B cell (primary cell): ENCODE data around the gene SPATA3. TPM values are rescaled to one million over a fixed set of nuclear protein-coding genes. Genes with fewer than 3 reads are reported as not detected.

Experiments
- ATAC-seq: fragments of 200-7000 bp; cut with Tn5 transposase; one replicate; pipeline ENCODE4 v1.10.0; 2021; ENCODE audit warnings: low read depth, mild to moderate bottlenecking, moderate number of reproducible peaks, moderate library complexity
- CTCF ChIA-PET: fragments of 350-600 bp; sonication (Branson Sonifier 250); formaldehyde crosslinking; loops from one replicate; lab custom pipeline; 2021; ENCODE audit warnings: antibody characterized with exemption, inconsistent platforms; lab: Charles Lee
- POLR2A ChIA-PET: fragments of 350-600 bp; sonication (Branson Sonifier 250); formaldehyde crosslinking; loops from one replicate; lab custom pipeline; 2021; ENCODE audit warnings: antibody characterized with exemption; lab: Charles Lee
- DNase-seq: peaks from one replicate; pipeline ENCODE4 v3.0.0; 2013
- H2AFZ ChIP-seq: 2 replicates; pipeline ENCODE4 v1.6.1; 2012; ENCODE audit warnings: mild to moderate bottlenecking, low read depth, low read length; ENCODE audit not compliant: insufficient read depth, poor library complexity, severe bottlenecking
- H3K27ac ChIP-seq, 2 donors: 1 replicate in 1 of 2; 2 replicates in 1 of 2; pipeline ENCODE4 v1.5.1; 2012 to 2013; ENCODE audit warnings: low read length in 2 of 2, mild to moderate bottlenecking in 2 of 2, moderate library complexity in 1 of 2
- H3K27me3 ChIP-seq, 4 experiments: fragments of 200-600 bp in 1 of 4; sonication (generic) in 1 of 4; replicated peaks in 1 of 4; 1 replicate in 2 of 4; 2 replicates in 2 of 4; pipeline versions ENCODE4 v1.6.1 to v1.7.0; 2013 to 2016; ENCODE audit warnings: low read length in 3 of 4, mild to moderate bottlenecking in 2 of 4, mixed read lengths in 1 of 4, moderate library complexity in 1 of 4; ENCODE audit not compliant: insufficient read depth in 4 of 4, control insufficient read depth in 3 of 4; ENCODE audit errors: control extremely low read depth in 1 of 4
- H3K36me3 ChIP-seq, 2 experiments: replicated peaks in 1 of 2; 1 replicate in 1 of 2; 2 replicates in 1 of 2; pipeline versions ENCODE4 v1.6.1 to v1.7.1; 2013; ENCODE audit warnings: low read length in 1 of 2; ENCODE audit not compliant: insufficient read depth in 2 of 2, control insufficient read depth in 1 of 2; ENCODE audit errors: control extremely low read depth in 1 of 2, extremely low read depth in 1 of 2
- H3K4me1 ChIP-seq, 2 donors: fragments of 200-600 bp in 1 of 2; sonication (generic) in 1 of 2; 1 replicate in 1 of 2; 2 replicates in 1 of 2; pipeline versions ENCODE4 v1.5.1 to v1.6.1; 2013 to 2017; ENCODE audit warnings: low read length in 2 of 2; ENCODE audit not compliant: control insufficient read depth in 2 of 2, insufficient read depth in 2 of 2
- H3K4me2 ChIP-seq: replicated peaks from 2 replicates; pipeline ENCODE3; 2012; ENCODE audit warnings: mild to moderate bottlenecking, low read depth, low read length; ENCODE audit not compliant: poor library complexity, severe bottlenecking
- H3K4me3 ChIP-seq, 5 experiments: fragments of 200-600 bp in 1 of 5; sonication (generic) in 1 of 5; 1 replicate in 3 of 5; 2 replicates in 2 of 5; pipeline versions ENCODE4 v1.5.1 to v1.7.0; 2011 to 2016; ENCODE audit warnings: low read length in 4 of 5, mild to moderate bottlenecking in 4 of 5, low read depth in 2 of 5, control low read depth in 1 of 5, moderate library complexity in 1 of 5; ENCODE audit not compliant: insufficient read depth in 1 of 5; ENCODE audit errors: control extremely low read depth in 1 of 5, extremely low read depth in 1 of 5
- H3K79me2 ChIP-seq: fragments of 200-600 bp; sonication (generic); one replicate; pipeline ENCODE4 v1.6.0; 2016; ENCODE audit warnings: low read length; ENCODE audit not compliant: control insufficient read depth, insufficient read depth
- H3K9ac ChIP-seq: fragments of 200-600 bp; sonication (generic); 2 replicates; pipeline ENCODE4 v1.6.1; 2017; ENCODE audit warnings: mild to moderate bottlenecking, low read length, moderate library complexity
- H3K9me3 ChIP-seq, 3 donors: one replicate each; pipeline versions ENCODE4 v1.6.1 to v1.7.1; 2013; ENCODE audit warnings: low read length in 2 of 3; ENCODE audit not compliant: control insufficient read depth in 2 of 3, insufficient read depth in 1 of 3; ENCODE audit errors: control extremely low read depth in 1 of 3
- H4K20me1 ChIP-seq: 2 replicates; pipeline ENCODE4 v1.6.0; 2012; ENCODE audit warnings: mild to moderate bottlenecking, low read length; ENCODE audit not compliant: insufficient read depth, control insufficient read depth, poor library complexity, severe bottlenecking
- H3K27ac Mint-ChIP-seq: one replicate; pipeline ENCODE4 v1.8.0; 2021; ENCODE audit warnings: mixed read lengths
- H3K27me3 Mint-ChIP-seq: one replicate; pipeline ENCODE4 v1.8.0; 2021; ENCODE audit warnings: mixed read lengths
- H3K4me1 Mint-ChIP-seq: one replicate; pipeline ENCODE4 v1.8.0; 2021; ENCODE audit warnings: mixed read lengths
- H3K4me3 Mint-ChIP-seq: one replicate; pipeline ENCODE4 v1.8.0; 2021; ENCODE audit warnings: mixed read lengths
- H3K9me3 Mint-ChIP-seq: one replicate; pipeline ENCODE4 v1.8.0; 2022; ENCODE audit warnings: mixed read lengths; ENCODE audit not compliant: insufficient read depth
- CTCF ChIP-seq: fragments of 200-600 bp; IDR thresholded peaks from one replicate; pipeline ENCODE4 v1.8.0; 2022; ENCODE audit warnings: antibody characterized with exemption, mild to moderate bottlenecking
- EZH2 ChIP-seq: IDR thresholded peaks from 2 replicates; pipeline ENCODE4 v1.6.1; 2012; ENCODE audit warnings: borderline replicate concordance, low read depth, mild to moderate bottlenecking, moderate library complexity, low read length; ENCODE audit not compliant: insufficient read depth, poor library complexity, severe bottlenecking
- WGBS: methylation state at CpG from one replicate; pipeline ENCODE4 v1.1.5; 2013; ENCODE audit warnings: missing lambda C conversion rate; ENCODE audit not compliant: insufficient coverage; 5-methylcytosine and 5-hydroxymethylcytosine counted together
- intact Hi-C: fragments of 100-400 bp; cut with micrococcal nuclease; formaldehyde crosslinking; loops from one replicate; pipeline ENCODE4 v1.10.0; 2022
- polyA plus RNA-seq: library from polyadenylated mRNA; depleted of rRNA; stranded (reverse); fragments of >200 nt; gene quantifications from 2 replicates; pipeline ENCODE4 v1.2.3, GENCODE V29; 2012
- total RNA-seq, 2 donors: library from RNA; stranded (reverse); fragments of 120-200 nt in 1 of 2; gene quantifications; 1 replicate in 1 of 2; 2 replicates in 1 of 2; pipeline versions ENCODE4 v1.2.3 to v1.2.4, GENCODE V29; 2013 to 2022

SPATA3 gene
- total and polyA plus RNA-seq, 2 donors (not counting 1 experiment from before 2014, with no cell fraction given): not detected

GRCh38 chr2:231030725-231031124, 34.8 kb downstream of the SPATA3 start:
- CTCF ChIA-PET: interaction anchor here (1.4 kb wide), 1 partner anchor 22 kb away, joined by 4 read pairs; no protein-coding TSS in a partner anchor
- no peak overlapping the region for H3K27ac ChIP-seq
- Mint-ChIP-seq H3K27me3 (peaks cover 14% of the 10 kb centered on the region), H3K4me1 (peaks cover 9% of the 10 kb centered on the region), H3K9me3 (no peaks in the 10 kb centered on the region), H3K4me3 (no peak overlapping the region), H3K27ac (no peak overlapping the region)
- peaks cover 7 to 8% of the 10 kb centered on the region in 2 donors for H3K4me1 ChIP-seq
- POLR2A ChIA-PET: no interaction called here
- peaks cover 0 to 10% (median under 1%) of the 10 kb centered on the region in 4 experiments for H3K27me3 ChIP-seq
- no peak for TF ChIP-seq EZH2
- no peak overlapping the region for H3K4me2 ChIP-seq
- intact Hi-C loops: no loop called here
- no peak overlapping the region for H2AFZ ChIP-seq
- H4K20me1 ChIP-seq: no peaks in the 10 kb centered on the region
- peaks cover 0 to 4% (median 0%) of the 10 kb centered on the region in 3 donors for H3K9me3 ChIP-seq
- H3K36me3 ChIP-seq: no peaks in the 10 kb centered on the region
- ATAC-seq (no peak), DNase-seq (no peak)
- 40% methylated on average over 1 of the region's 3 CpGs for WGBS
- H3K9ac ChIP-seq: no peak overlapping the region
- H3K4me3 ChIP-seq: no peak overlapping the region
- no peaks in the 10 kb centered on the region for H3K79me2 ChIP-seq

GRCh38 chr2:231032575-231033140, 36.7 kb downstream of the SPATA3 start:
- H3K27ac Mint-ChIP-seq: no peak overlapping the region
- ChIA-PET POLR2A (no interaction called here), CTCF (no interaction called here)
- H3K36me3 ChIP-seq: no peaks in the 10 kb centered on the region
- H3K4me3 ChIP-seq: no peak overlapping the region
- H3K4me1 ChIP-seq: peaks cover 10 to 13% of the 10 kb centered on the region in 2 donors
- no peak overlapping the region for H2AFZ ChIP-seq
- H4K20me1 ChIP-seq: no peaks in the 10 kb centered on the region
- H3K4me2 ChIP-seq: no peak overlapping the region
- intact Hi-C loops: no loop called here
- H3K9me3 Mint-ChIP-seq: no peaks in the 10 kb centered on the region
- H3K27ac ChIP-seq: no peak overlapping the region
- DNase-seq: no peak
- H3K9me3 ChIP-seq: peaks cover 0 to 4% (median 0%) of the 10 kb centered on the region in 3 donors
- H3K79me2 ChIP-seq: no peaks in the 10 kb centered on the region
- no peak for ATAC-seq
- H3K27me3 ChIP-seq: peaks cover 0 to 24% (median 12%) of the 10 kb centered on the region in 4 experiments
- WGBS: 84% methylated on average over 5 of the region's 5 CpGs
- H3K4me3 Mint-ChIP-seq: no peak overlapping the region
- no peak for TF ChIP-seq CTCF
- no peak for TF ChIP-seq EZH2
- peaks cover 11% of the 10 kb centered on the region for H3K4me1 Mint-ChIP-seq
- H3K9ac ChIP-seq: no peak overlapping the region
- H3K27me3 Mint-ChIP-seq: peaks cover 25% of the 10 kb centered on the region
